HL-60 (cell line): ENCODE data around the gene KNSTRN.

Source experiments
- POLR2AphosphoS5 ChIP-seq: IDR thresholded peaks from 2 replicates; pipeline ENCODE4 v1.6.1; 2012; ENCODE audit warnings: low read depth
- TF ChIP-seq, protein P1 (sequence below): IDR thresholded peaks from one replicate; pipeline ENCODE4 v1.5.1; 2011; ENCODE audit warnings: low read length, control low read depth, inconsistent platforms; ENCODE audit not compliant: insufficient read depth
- TF ChIP-seq, protein P2 (sequence below): IDR thresholded peaks from 2 replicates; pipeline ENCODE4 v1.6.1; 2012; ENCODE audit warnings: low read depth; ENCODE audit not compliant: insufficient replicate concordance

GRCh38 chr15:40421246-40422157 lies 39.0 kb downstream of the KNSTRN start:
- TF ChIP-seq, protein P1, sequence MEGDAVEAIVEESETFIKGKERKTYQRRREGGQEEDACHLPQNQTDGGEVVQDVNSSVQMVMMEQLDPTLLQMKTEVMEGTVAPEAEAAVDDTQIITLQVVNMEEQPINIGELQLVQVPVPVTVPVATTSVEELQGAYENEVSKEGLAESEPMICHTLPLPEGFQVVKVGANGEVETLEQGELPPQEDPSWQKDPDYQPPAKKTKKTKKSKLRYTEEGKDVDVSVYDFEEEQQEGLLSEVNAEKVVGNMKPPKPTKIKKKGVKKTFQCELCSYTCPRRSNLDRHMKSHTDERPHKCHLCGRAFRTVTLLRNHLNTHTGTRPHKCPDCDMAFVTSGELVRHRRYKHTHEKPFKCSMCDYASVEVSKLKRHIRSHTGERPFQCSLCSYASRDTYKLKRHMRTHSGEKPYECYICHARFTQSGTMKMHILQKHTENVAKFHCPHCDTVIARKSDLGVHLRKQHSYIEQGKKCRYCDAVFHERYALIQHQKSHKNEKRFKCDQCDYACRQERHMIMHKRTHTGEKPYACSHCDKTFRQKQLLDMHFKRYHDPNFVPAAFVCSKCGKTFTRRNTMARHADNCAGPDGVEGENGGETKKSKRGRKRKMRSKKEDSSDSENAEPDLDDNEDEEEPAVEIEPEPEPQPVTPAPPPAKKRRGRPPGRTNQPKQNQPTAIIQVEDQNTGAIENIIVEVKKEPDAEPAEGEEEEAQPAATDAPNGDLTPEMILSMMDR: peak; percentile 89
- TF ChIP-seq, protein P2, sequence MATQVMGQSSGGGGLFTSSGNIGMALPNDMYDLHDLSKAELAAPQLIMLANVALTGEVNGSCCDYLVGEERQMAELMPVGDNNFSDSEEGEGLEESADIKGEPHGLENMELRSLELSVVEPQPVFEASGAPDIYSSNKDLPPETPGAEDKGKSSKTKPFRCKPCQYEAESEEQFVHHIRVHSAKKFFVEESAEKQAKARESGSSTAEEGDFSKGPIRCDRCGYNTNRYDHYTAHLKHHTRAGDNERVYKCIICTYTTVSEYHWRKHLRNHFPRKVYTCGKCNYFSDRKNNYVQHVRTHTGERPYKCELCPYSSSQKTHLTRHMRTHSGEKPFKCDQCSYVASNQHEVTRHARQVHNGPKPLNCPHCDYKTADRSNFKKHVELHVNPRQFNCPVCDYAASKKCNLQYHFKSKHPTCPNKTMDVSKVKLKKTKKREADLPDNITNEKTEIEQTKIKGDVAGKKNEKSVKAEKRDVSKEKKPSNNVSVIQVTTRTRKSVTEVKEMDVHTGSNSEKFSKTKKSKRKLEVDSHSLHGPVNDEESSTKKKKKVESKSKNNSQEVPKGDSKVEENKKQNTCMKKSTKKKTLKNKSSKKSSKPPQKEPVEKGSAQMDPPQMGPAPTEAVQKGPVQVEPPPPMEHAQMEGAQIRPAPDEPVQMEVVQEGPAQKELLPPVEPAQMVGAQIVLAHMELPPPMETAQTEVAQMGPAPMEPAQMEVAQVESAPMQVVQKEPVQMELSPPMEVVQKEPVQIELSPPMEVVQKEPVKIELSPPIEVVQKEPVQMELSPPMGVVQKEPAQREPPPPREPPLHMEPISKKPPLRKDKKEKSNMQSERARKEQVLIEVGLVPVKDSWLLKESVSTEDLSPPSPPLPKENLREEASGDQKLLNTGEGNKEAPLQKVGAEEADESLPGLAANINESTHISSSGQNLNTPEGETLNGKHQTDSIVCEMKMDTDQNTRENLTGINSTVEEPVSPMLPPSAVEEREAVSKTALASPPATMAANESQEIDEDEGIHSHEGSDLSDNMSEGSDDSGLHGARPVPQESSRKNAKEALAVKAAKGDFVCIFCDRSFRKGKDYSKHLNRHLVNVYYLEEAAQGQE: no peak
- TF ChIP-seq POLR2AphosphoS5: no peak
